HG02870 (cell line): ENCODE measurements around the gene SLC16A10.
"Not testable (repeated sequence)": the region's sequence is repeated elsewhere in the genome, so short reads cannot be mapped to it uniquely, and the experiment has no call there.

Source experiments
- ATAC-seq: cut with Tn5 transposase; IDR thresholded peaks from one replicate; pipeline ENCODE4 v1.9.1; 2021; ENCODE audit warnings: mild to moderate bottlenecking, moderate library complexity; ENCODE audit not compliant: unreplicated experiment

Gene SLC16A10, protein sequence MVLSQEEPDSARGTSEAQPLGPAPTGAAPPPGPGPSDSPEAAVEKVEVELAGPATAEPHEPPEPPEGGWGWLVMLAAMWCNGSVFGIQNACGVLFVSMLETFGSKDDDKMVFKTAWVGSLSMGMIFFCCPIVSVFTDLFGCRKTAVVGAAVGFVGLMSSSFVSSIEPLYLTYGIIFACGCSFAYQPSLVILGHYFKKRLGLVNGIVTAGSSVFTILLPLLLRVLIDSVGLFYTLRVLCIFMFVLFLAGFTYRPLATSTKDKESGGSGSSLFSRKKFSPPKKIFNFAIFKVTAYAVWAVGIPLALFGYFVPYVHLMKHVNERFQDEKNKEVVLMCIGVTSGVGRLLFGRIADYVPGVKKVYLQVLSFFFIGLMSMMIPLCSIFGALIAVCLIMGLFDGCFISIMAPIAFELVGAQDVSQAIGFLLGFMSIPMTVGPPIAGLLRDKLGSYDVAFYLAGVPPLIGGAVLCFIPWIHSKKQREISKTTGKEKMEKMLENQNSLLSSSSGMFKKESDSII

DNA sequence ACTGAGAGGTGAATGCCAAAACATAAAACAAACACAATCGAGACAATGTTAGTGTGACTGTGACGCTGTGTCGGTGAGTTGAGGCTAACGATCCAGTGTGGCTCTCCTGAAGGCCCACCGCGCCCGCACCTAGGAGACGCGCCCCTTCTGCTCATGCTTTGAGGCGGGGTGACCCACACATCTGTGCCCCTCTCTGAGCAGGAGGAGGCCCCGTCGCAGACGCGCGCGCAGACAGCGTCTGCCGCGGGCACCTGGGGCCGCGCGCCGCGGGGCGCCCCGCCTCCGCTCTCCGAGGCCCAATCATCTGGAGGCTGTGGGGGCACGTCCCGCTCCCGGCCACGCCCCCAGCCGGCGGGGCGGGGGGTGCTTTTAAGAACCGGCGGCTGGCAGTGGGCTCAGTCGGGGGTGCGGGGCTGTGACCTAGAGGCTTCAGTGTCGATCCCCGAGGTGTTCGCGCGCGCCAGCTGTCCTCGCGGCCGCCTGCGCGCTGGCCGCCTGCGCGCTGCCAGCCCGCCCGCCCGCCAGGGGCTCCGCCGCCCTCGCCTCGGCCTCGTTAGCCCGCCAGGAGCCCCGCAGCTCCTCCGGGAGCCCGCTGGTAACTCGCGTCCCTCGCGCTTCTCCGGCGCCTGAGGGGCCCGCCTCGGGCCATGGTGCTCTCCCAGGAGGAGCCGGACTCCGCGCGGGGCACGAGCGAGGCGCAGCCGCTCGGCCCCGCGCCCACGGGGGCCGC, at the start of gene SLC16A10:
SLC16A10 (plus strand) TSS at position 398 of the 730 bp plus-strand sequence; CDS start at position 648, 250 bp downstream.
- ATAC-seq: peak; percentile 74

DNA sequence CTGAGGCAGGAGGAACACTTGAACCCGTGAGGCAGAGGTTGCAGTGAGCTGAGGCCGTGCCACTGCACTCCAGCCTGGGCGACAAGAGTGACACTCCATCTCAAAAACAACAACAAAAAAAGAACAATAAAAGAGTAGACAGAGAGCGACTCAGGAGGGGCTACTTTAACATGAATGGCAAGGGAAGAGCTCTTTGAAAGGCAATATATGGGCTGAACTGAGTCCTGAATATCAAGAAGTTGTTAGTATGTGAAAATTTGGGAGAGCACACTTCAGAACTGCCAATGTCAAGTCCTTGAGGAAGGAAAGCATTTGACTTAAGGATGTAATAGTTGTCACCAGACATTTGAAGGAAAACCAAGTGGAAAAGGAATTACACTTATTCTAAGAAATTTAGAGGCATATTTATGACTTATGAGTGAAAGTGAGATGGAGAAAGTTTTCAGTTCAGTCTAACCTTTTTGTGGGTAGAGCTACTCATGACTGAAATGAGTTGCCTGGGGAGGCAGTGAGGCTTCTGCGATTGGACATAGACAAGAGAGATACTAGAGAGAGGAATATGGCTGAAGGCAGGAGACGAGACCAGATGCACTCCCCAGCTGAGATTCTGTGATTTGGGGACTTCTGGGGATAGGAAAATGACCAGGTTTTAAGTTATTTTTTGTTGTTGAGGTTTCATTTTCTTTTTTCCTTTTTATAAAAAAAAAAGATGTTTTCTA, 48.6 kb upstream of the SLC16A10 start:
- peak; percentile 81 for ATAC-seq

DNA sequence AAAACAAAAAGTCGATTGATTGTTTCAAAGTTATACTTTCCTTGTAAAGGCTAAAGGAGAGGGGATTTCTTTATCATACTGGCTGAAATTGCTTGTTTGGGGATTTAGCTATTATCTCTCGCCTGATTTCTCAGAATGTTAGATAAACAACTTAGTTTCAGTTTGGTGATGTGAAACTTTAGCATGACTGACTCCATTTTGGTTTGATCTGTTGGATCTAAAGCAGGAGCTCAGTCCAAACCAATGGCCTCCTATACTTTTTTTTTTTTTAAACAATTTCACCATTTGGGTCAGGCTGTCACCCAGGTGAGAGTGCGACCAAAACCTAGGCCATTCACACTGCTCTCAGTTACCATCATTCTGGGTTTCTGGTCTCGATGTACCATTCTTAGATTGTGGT, 45.4 kb upstream of the SLC16A10 start:
- no peak for ATAC-seq

DNA sequence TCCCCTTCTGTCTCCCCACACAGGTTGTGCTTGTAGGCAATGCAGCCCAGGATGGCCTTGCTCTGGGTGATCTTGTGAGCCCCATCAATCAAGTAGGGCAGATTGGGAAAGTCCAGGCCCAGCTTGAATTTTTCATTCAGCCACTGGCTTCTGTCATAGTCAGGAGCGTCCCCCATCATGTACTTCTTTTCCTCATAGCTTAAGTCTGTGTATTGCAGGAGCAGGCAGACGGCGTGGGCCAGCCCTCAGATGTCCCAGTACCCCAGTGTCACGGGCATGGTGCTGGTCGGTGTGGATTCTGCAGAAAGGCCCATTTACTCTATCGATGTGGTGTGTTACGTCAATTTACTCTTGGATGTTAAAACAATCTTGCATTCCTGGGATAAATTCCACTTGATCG, 40.1 kb upstream of the SLC16A10 start:
- ATAC-seq: no peak

DNA sequence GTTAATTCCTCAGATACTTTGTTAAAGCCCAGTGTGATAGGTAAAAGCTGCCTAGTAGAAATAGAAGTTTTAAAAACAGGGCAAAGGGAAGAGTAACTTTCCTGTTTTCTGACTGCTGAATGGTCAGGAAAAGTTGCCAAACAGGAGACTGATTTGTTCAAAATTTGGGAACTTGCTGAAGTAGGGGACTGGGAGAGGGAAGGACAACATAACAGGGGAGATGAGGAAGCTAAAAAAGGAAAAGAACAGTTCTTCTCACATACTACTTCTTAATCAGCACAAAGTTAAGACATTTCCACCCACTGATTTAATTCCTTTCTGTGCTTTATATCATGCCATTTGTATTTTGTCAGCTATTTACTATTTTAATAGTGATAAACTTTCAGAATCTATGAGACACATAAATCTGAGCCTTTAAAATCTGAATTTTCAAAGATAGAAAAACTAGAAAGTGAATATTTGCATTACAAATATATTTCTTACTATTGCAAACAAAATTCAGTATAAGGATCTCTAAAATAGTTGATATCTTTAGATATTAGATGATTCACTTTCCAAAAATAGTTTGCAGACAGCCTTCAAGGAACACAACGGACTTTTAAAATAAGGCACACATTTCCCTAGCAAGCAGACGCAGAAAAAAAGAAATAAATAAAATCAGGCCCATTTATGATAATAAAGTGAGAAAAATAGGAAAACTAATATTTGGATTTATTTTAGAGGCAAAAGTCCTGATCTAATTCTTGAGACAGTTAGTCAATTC, 36.9 kb upstream of the SLC16A10 start:
- ATAC-seq: no peak

DNA sequence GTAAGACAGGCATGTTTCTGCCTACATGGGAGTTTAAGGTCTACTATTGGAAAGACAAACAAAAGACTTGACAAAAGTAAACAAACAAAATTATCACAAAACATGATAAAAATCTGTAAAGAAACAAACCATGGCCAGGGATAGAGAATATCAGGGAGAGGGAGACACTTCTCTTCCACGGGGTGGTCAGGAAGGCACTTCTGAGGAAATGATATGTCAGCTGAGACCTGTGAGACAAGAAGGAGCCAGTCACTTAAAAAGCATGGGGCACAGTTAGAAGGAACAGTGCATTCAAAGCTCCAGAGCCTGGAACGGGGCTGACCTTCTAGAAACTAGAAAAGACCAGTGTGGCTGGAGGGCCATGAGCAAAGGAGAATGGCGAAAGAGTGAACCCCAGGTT, 35.1 kb upstream of the SLC16A10 start:
- no peak for ATAC-seq

DNA sequence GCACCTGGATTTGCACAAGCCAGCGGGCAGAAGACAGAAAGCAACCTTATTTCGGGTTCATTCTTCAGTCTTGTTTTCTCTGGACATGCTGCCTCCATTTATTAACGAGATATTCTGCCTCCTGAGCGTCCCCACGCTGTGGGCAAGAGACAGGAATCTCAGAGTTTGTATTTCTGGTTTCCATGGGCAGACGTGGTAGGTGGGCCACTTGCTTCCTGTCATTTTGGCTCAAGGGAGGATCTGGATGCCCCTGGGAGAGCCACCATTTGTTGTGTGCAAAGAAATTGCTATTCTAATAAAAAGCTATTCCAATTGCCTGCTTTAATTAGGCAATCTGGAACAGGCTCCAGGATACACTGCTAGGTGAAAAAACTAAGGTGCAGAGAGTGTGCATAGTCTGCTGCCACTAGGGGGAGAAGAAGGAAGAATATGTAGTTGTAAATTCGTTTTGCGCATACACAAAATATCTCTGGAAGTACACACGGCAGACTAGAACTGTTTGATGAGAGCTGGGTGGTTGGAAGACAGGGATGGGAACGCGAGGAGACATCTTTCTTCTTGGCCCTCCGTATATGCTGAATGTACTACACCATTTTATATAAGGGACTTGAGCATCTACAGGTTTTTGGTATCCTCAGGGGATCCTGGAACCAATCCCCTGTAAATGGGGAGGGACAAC, 30.1 kb upstream of the SLC16A10 start:
- peak; percentile 54 for ATAC-seq

DNA sequence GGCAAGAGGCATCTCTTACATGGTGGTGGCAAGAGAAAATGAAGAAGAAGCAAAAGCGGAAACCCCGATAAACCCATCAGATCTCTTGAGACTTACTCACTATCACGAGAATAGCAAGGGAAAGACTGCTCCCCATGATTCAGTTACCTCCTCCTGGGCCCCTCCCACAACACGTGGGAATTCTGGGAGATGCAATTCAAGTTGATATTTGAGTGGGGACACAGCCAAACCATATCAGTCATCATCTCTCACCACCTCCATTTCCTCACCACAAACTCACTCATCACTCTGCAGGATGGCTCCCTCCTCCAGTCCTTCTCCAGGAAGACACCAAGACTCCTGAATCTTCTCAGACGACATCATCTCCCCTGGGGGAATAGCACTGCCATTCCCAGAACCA, 25.8 kb upstream of the SLC16A10 start:
- no peak for ATAC-seq

DNA sequence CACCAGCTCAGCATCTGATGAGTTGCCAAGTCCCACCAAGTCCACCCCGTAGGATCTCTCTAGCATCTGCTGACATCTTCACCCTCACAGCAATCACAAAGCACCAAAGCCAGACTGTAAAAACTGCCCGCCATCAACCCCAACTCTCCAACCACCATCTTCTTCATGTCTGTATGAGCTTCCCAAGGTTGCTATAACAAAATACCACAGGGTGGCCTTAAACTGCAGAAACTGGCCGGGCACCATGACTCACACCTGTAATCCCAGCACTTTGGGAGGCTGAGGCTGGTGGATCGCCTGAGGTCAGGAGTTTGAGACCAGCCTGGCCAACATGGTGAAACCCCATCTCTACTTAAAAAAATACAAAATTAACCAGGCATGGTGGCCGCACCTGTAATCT, 25.3 kb upstream of the SLC16A10 start:
- ATAC-seq: not testable (repeated sequence)

DNA sequence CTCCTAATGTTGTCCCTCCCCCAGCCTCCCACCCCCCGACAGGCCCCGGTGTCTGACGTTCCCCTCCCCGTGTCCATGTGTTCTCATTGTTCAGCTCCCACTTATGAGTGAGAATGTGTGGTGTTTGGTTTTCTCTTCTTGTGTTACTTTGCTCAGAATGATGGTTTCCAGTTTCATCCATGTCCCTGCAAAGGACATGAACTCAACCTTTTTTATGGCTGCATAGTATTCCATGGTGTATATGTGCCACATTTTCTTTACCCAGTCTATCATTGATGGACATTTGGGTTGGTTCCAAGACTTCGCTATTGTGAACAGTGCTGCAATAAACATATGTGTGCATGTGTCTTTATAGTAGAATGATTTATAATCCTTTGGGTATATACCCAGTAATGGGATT, 24.4 kb upstream of the SLC16A10 start:
- not testable (repeated sequence) for ATAC-seq

DNA sequence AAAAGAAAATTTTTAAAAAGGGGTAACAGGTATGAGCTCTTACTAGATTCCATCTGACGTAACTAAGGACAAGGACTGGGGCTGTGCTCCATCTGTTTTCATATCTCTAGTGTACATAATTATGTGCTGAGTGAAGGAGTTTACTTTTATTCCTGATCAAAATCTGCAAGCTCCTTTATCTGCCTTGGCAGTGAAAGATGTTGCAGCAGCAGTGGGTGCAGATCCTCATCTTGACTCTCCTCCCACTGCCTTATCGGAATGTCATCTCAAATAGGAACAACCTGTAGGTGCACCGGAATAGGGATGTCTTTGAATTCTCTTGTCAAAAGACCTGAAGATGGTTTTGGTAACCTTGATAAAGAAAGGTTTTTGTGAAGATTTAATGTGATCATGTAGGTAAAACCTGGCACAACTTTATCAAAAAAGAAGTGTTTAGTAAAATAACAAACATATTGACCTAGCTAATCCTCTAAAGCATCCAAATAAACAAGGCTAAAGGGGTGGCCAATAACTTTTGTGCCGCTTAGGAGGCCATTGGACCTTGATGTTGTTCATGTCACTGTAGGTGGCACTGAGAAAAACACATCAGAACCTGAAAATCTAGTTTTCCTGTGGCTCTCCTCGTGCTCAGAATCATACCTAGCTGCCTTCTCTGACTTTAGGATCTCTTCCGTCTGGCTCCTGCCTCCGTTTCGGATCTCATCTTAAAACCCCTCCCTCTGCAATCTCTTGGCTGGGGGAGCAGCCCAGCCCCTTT, 19.0 kb upstream of the SLC16A10 start:
- ATAC-seq: no peak

DNA sequence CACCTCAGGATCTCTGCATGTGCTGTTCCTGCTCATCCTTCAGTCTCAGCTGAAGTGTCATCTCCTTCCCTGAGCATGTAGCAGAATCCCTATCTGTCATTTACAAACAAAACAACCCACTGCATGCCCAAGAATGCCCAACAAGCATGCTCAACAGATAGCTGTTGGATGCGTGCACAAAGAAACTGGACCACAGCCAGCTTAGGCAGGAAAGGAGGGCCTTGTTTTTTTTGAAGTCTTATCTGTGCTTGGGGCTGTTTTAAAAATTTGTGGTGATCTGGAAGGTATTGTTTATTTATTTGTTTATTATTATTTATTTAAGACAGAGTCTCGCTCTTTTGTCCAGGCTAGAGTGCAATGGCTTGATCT, 18.5 kb upstream of the SLC16A10 start:
- ATAC-seq: no peak

DNA sequence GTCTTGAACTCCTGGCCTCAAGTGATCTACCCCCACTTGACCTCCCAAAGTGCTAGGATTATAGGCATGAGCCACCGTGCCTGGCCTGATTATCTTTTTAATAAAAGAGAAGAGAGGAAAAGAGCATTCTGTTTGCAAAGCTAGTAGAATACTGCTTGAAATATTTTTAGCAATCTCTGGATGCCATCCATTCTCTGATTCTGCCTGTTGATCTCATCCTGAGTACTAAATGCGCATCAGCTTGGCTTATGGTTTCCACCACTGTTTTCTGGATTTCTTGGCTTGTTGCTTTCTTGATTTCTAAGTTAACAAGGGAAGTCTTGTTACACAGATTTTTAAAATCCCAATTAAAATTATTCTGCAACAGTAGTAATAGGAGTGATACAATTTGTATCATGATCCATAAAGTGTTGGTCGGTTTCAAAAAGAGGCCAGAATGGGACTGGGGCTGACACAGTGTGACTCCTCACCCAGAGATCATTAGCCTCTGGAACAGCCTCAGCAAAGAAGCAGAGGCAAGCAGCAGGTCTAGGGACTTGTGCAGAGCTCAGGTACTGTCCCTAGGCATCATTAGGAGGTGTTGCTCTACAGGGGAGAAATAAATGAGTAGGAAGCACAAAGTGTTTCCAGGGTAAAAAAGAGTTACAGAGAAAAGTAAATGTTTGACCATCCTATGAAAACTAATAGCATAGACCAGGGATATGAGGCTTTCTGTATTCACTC, 17.8 kb upstream of the SLC16A10 start:
- ATAC-seq: no peak

DNA sequence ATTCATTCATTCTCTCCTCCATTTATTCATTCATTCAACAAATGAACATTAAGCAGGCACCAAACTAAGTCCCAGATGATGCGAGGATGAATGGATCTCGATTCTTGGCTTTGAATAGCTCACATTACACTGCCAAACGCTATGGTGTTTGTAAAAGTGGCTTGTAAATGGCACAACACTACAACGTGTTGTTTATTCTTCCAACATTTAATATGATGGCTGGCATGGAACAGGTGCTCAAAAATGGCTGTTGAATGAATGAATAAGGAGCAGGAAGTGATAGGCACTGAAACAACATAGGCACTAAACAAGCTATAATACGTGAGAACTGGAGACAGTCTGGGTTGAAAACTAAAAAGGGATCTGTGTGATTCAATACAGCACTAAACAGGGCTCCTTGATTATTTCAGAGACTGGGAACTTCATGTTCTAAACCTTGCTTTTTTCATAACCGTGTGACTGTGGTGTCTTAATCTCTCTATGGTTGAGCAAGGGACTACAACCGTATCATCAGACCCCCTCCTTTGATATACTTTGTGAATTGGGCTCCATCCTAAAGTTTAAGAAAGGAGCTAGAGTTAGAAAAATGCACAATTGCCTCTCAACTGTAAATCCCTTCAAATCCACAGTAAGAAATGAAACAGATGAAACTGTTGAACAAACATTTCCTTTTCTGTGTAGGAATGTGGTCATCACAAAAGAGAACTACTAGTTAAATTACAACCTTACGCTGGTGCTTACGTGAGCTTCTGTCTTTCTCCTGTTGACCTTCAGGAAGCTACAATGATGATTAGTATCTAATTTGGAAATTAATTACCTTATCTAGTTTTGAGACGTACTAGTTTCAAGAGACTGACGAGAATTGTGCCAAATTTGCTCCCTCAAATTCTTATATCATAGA, 16.9 kb upstream of the SLC16A10 start:
- no peak for ATAC-seq

DNA sequence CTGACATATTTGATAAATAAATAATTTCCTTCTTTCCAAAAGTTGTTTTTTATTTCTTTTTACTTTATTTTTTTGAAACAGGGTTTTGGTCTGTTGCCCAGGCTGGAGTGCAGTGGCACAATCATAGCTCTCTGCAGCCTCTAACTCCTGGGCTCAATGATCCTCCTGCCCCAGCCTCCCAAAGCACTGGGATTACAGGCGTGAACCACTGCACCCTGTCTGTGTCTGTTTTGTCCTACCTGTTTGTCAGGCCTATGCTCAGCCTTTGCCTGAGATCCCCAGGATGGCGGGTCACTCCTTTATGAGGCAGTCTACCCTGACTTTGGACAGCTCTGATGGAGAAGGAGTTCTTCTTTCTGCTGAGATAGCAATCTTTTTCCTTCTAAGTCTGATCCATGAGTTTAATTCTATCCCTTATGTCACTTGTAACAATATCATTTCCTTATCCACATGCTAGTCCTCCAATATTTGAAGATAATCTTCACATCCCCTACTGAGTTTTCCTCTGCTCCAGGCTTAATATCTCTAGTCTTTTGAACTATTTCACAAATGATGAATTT, 14.4 kb upstream of the SLC16A10 start:
- ATAC-seq: no peak

DNA sequence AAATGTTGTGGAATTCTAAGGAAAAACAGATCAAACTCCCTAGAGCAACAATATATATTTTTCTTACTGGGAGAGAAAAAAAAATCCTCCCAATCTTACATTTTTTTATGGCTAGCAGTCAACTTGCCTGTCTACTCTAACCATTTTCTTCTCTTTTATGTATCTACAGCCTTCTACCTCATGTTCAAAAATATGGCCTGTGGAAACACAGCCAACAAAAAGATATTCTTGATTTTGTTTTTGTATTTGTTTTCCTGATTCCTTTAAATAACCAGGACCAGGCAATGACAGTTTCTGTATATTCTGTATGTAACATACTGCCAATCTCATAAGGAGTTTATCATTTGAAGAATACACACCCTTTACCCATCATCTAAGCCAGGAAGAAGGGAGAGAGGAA, 13.0 kb upstream of the SLC16A10 start:
- ATAC-seq: no peak

DNA sequence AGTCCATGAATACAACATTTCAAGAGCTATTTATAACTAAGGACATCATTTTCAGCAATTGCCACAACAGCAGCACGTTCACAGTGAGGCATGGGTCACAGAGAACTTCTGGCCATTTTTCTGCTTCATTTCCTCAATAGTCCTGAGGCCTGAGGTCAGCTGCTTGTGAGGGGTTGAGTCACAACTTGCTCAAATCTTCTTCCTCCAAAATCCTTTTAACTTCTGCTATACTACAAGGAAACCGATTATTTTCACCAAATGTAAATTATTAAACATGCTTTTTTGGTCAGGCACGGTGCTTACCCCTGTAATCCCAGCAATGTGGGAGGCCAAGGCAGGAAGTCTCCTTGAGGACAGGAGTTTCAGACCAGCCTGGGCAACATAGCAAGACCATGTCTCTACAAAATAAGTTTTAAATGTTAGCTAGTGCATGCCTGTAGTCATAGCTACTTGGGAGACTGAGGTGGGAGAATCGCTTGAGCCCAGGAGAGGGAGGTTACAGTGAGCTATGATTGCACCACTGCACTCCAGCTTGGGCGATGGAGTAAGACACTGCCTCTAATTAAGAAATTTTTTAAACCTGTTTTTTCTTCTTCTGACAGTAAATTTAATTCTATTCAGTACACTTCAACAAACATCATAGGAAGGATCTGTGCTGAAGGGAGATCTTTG, 11.1 kb upstream of the SLC16A10 start:
- ATAC-seq: no peak
